GM12864 (cell line): ENCODE data around the gene BMP5.

ENCODE experiments used
- DNase-seq: peaks from one replicate; pipeline ENCODE4 v3.0.0-alpha.2; 2011; ENCODE audit warnings: low read depth
- H3K4me3 ChIP-seq: 2 replicates; pipeline ENCODE4 v1.5.1; 2011; ENCODE audit warnings: mild to moderate bottlenecking, low read depth, low read length, control low read depth
- CTCF ChIP-seq: IDR thresholded peaks from 2 replicates; pipeline ENCODE4 v1.5.1; 2011; ENCODE audit warnings: low read depth, mild to moderate bottlenecking, moderate library complexity, low read length, control low read depth, inconsistent platforms; ENCODE audit errors: missing control alignments

Gene BMP5

GRCh38 chr6:55705451-55706440 is 169.6 kb downstream of the BMP5 start:
- no peak for TF ChIP-seq CTCF
- H3K4me3 ChIP-seq, result no peak overlapping the region
- no peak for DNase-seq

GRCh38 chr6:55704421-55704820 is 171.0 kb downstream of the BMP5 start:
- H3K4me3 ChIP-seq, result no peak overlapping the region
- TF ChIP-seq CTCF, result no peak
- no peak for DNase-seq
